ENCODE data around the gene AUTS2. TPM values are rescaled to one million over a fixed set of nuclear protein-coding genes. Genes with fewer than 3 reads are reported as not detected.

Gene AUTS2
- total RNA-seq, 1 donor from 2014 or later, result 9.9 TPM

GRCh38 chr7:70410134-70410750, 812.0 kb downstream of the AUTS2 start:
- H3K27me3 ChIP-seq (ENCODE audit: control insufficient read depth, insufficient read depth, low read length), result no peaks in the 10 kb centered on the region
- H3K36me3 ChIP-seq (ENCODE audit: control insufficient read depth, insufficient read depth, low read length), result no peaks in the 10 kb centered on the region
- no peak overlapping the region for H3K4me3 ChIP-seq (ENCODE audit: low read depth, low read length)
- no peak for DNase-seq (ENCODE audit: low read depth)
- TF ChIP-seq, protein P1, sequence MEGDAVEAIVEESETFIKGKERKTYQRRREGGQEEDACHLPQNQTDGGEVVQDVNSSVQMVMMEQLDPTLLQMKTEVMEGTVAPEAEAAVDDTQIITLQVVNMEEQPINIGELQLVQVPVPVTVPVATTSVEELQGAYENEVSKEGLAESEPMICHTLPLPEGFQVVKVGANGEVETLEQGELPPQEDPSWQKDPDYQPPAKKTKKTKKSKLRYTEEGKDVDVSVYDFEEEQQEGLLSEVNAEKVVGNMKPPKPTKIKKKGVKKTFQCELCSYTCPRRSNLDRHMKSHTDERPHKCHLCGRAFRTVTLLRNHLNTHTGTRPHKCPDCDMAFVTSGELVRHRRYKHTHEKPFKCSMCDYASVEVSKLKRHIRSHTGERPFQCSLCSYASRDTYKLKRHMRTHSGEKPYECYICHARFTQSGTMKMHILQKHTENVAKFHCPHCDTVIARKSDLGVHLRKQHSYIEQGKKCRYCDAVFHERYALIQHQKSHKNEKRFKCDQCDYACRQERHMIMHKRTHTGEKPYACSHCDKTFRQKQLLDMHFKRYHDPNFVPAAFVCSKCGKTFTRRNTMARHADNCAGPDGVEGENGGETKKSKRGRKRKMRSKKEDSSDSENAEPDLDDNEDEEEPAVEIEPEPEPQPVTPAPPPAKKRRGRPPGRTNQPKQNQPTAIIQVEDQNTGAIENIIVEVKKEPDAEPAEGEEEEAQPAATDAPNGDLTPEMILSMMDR (IDR thresholded peaks at IDR 0.05; ENCODE audit: insufficient read depth, low read length, poor library complexity, severe bottlenecking), result no peak

DNA sequence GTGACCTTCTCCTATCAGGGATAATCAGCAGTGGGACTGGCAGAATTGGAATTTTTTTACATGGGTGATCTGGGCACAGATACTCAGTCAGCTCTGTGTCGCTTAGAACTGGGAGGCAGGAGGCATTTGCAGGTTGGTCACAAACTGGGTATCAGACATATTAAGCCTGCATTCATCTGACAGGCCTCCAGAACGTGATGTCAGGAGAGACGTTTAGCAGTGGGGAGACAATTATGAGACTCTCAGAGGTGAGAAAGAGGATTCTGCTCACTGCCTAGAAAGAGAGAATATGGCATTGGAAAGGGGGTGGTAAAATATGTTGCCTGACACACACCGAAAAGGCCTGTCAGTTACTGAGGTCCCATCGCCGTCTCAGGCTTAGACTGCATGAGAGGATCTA, 816.1 kb downstream of the AUTS2 start:
- DNase-seq (ENCODE audit: low read depth), result no peak
- no peak overlapping the region for H3K4me3 ChIP-seq (ENCODE audit: low read depth, low read length)
- no peaks in the 10 kb centered on the region for H3K36me3 ChIP-seq (ENCODE audit: control insufficient read depth, insufficient read depth, low read length)
- TF ChIP-seq, protein P1 (IDR thresholded peaks at IDR 0.05; ENCODE audit: insufficient read depth, low read length, poor library complexity, severe bottlenecking), result no peak
- no peaks in the 10 kb centered on the region for H3K27me3 ChIP-seq (ENCODE audit: control insufficient read depth, insufficient read depth, low read length)

- Histone ChIP-seq H3K36me3 (ENCODE audit: control insufficient read depth, insufficient read depth, low read length) (no peaks in the 10 kb centered on the region), H3K27me3 (ENCODE audit: control insufficient read depth, insufficient read depth, low read length) (no peaks in the 10 kb centered on the region), H3K4me3 (ENCODE audit: low read depth, low read length) (no peak overlapping the region)
- TF ChIP-seq, protein P1 (IDR thresholded peaks at IDR 0.05; ENCODE audit: insufficient read depth, low read length, poor library complexity, severe bottlenecking), result no peak
- no peak for DNase-seq (ENCODE audit: low read depth)
Measured at GRCh38 chr7:70415179-70415972, 817.1 kb downstream of the AUTS2 start.

- TF ChIP-seq, protein P1 (IDR thresholded peaks at IDR 0.05; ENCODE audit: insufficient read depth, low read length, poor library complexity, severe bottlenecking), result no peak
Measured at GRCh38 chr7:70416347-70416985, 818.2 kb downstream of the AUTS2 start.

GRCh38 chr7:70416986-70417655, 818.8 kb downstream of the AUTS2 start:
- Histone ChIP-seq H3K36me3 (ENCODE audit: control insufficient read depth, insufficient read depth, low read length) (no peaks in the 10 kb centered on the region), H3K4me3 (ENCODE audit: low read depth, low read length) (no peak overlapping the region), H3K27me3 (ENCODE audit: control insufficient read depth, insufficient read depth, low read length) (no peaks in the 10 kb centered on the region)
- no peak for DNase-seq (ENCODE audit: low read depth)
- TF ChIP-seq, protein P1 (IDR thresholded peaks at IDR 0.05; ENCODE audit: insufficient read depth, low read length, poor library complexity, severe bottlenecking), result no peak

More at GRCh38 chr7:70416347-70416985, 818.2 kb downstream of the AUTS2 start:
- no peak for DNase-seq (ENCODE audit: low read depth)
- Histone ChIP-seq H3K36me3 (ENCODE audit: control insufficient read depth, insufficient read depth, low read length) (no peaks in the 10 kb centered on the region), H3K4me3 (ENCODE audit: low read depth, low read length) (no peak overlapping the region), H3K27me3 (ENCODE audit: control insufficient read depth, insufficient read depth, low read length) (no peaks in the 10 kb centered on the region)

Data from kidney epithelial cell (primary cell).